ENCODE data around the gene SLC39A7. TPM values are rescaled to one million over a fixed set of nuclear protein-coding genes. Genes with fewer than 3 reads are reported as not detected.

The SLC39A7 gene
- total and polyA plus RNA-seq, 2 of the 13 experiments (the other 11 are each of a cell fraction or from before 2014, with no cell fraction given) = 142 to 229 TPM

DNA sequence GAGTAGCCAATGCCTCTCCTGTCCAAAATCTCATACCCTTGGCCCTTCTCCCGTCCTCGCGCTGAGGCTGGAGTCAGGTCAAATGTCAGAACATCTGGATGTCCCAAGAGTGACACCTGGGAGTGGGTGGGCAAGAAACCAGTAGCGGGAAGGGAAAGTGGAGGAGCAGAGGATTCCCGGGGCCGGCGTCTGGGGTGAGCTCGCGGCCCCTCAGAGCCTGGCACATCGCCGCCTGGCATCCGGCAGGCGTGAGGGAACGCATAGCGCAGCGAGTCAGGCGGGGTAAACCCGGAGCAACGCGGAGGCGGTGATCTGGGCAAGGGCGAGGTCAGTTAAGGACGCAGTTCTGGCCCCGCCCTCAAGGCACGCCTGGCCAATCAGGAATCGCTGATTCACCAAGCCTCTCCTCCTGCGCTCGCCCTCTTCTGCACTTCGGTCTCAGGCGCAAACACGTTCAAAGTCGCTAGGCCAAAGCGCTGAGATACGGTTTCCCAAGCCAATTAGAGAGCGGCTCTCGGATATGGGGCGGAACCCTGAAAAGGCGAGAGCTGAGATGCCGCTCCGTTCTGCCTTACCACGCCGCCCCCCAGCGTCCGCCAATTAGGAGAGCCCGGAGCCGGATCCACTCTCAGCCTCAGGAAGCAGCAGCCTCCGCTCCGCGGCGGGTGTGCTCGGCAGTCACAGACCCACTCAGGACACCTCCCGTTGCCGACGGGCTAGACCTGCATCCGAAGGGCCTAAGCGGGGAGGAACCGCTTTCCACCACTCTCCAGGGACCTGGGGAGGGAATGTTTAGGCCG is 48.5 kb downstream of the SLC39A7 start (continued):
- TF ChIP-seq, protein P1, sequence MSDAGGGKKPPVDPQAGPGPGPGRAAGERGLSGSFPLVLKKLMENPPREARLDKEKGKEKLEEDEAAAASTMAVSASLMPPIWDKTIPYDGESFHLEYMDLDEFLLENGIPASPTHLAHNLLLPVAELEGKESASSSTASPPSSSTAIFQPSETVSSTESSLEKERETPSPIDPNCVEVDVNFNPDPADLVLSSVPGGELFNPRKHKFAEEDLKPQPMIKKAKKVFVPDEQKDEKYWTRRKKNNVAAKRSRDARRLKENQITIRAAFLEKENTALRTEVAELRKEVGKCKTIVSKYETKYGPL (CRISPR knock-in tag; IDR thresholded peaks at IDR 0.05) = no peak
- TF ChIP-seq FOXK1 (CRISPR knock-in tag; IDR thresholded peaks at IDR 0.05; ENCODE audit: borderline replicate concordance, low read depth) = no peak
- TF ChIP-seq TCF12 (IDR thresholded peaks at IDR 0.05) = no peak
- TF ChIP-seq TCF12 (CRISPR knock-in tag; IDR thresholded peaks at IDR 0.05) = peak; percentile 54; the same call in 1 of the 2 replicates
- TF ChIP-seq NFIB (CRISPR knock-in tag; IDR thresholded peaks at IDR 0.05; ENCODE audit: borderline replicate concordance) = no peak
- TF ChIP-seq ZNF883 (CRISPR knock-in tag; IDR thresholded peaks at IDR 0.05; ENCODE audit: not compliant biosample characterization) = peak; percentile 5
- TF ChIP-seq ZNF354B (CRISPR knock-in tag; IDR thresholded peaks at IDR 0.05) = no peak; the same call in 1 of the 2 replicates
- peak; percentile 87 for TF ChIP-seq TARDBP (CRISPR knock-in tag; IDR thresholded peaks at IDR 0.05)
- TF ChIP-seq, protein P2, sequence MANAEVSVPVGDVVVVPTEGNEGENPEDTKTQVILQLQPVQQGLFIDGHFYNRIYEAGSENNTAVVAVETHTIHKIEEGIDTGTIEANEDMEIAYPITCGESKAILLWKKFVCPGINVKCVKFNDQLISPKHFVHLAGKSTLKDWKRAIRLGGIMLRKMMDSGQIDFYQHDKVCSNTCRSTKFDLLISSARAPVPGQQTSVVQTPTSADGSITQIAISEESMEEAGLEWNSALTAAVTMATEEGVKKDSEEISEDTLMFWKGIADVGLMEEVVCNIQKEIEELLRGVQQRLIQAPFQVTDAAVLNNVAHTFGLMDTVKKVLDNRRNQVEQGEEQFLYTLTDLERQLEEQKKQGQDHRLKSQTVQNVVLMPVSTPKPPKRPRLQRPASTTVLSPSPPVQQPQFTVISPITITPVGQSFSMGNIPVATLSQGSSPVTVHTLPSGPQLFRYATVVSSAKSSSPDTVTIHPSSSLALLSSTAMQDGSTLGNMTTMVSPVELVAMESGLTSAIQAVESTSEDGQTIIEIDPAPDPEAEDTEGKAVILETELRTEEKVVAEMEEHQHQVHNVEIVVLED (CRISPR knock-in tag; IDR thresholded peaks at IDR 0.05; ENCODE audit: borderline replicate concordance) = peak; percentile 79
- TF ChIP-seq ZNF451 (CRISPR knock-in tag; IDR thresholded peaks at IDR 0.05) = peak; percentile 71
- no peak for TF ChIP-seq ZNF75D (CRISPR knock-in tag; IDR thresholded peaks at IDR 0.05; ENCODE audit: borderline replicate concordance)
- 0 out of 2 replicates have a peak, but pooled peaks have one; percentile 13 for TF ChIP-seq ZBTB20 (CRISPR knock-in tag; IDR thresholded peaks at IDR 0.05; ENCODE audit: borderline replicate concordance, low read depth)
- peak; percentile 76 for TF ChIP-seq POLR2AphosphoS5 (IDR thresholded peaks at IDR 0.05; ENCODE audit: low read depth, low read length)
- peak; percentile 67 for TF ChIP-seq SRSF4 (IDR thresholded peaks at IDR 0.05; ENCODE audit: low read depth, low read length, poor library complexity, severe bottlenecking)
- TF ChIP-seq NFRKB (IDR thresholded peaks at IDR 0.05) = no peak
- TF ChIP-seq TAF1 (CRISPR knock-in tag; IDR thresholded peaks at IDR 0.05) = peak; percentile 85
- TF ChIP-seq MBNL3 (CRISPR knock-in tag; conservative IDR thresholded peaks at IDR 0.05) = no peak
- TF ChIP-seq ZNF230 (CRISPR knock-in tag; IDR thresholded peaks at IDR 0.05) = peak; percentile 77; the same call in 1 of the 2 replicates
- no peak for TF ChIP-seq ZSCAN30 (CRISPR knock-in tag; IDR thresholded peaks at IDR 0.05)
- TF ChIP-seq ZFY (CRISPR knock-in tag; IDR thresholded peaks at IDR 0.05) = peak; percentile 93
- TF ChIP-seq ZMYM2 (CRISPR knock-in tag; IDR thresholded peaks at IDR 0.05) = 0 out of 2 replicates have a peak, but pooled peaks have one; percentile 20
- TF ChIP-seq REPIN1 (CRISPR knock-in tag; IDR thresholded peaks at IDR 0.05; ENCODE audit: borderline replicate concordance, low read depth) = peak; percentile 93
- no peak; the same call in 1 of the 2 replicates for TF ChIP-seq NR2F2 (IDR thresholded peaks at IDR 0.05; ENCODE audit: borderline replicate concordance, low read depth)
- no peak for TF ChIP-seq ZNF460 (CRISPR knock-in tag; IDR thresholded peaks at IDR 0.05; ENCODE audit: borderline replicate concordance)
- TF ChIP-seq, protein P3, sequence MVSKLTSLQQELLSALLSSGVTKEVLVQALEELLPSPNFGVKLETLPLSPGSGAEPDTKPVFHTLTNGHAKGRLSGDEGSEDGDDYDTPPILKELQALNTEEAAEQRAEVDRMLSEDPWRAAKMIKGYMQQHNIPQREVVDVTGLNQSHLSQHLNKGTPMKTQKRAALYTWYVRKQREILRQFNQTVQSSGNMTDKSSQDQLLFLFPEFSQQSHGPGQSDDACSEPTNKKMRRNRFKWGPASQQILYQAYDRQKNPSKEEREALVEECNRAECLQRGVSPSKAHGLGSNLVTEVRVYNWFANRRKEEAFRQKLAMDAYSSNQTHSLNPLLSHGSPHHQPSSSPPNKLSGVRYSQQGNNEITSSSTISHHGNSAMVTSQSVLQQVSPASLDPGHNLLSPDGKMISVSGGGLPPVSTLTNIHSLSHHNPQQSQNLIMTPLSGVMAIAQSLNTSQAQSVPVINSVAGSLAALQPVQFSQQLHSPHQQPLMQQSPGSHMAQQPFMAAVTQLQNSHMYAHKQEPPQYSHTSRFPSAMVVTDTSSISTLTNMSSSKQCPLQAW (CRISPR knock-in tag; IDR thresholded peaks at IDR 0.05) = peak; percentile 12
- peak; percentile 97 for TF ChIP-seq AGO2 (optimal IDR thresholded peaks at IDR 0.05; ENCODE audit: low read depth, low read length)
- TF ChIP-seq ZNF329 (CRISPR knock-in tag; IDR thresholded peaks at IDR 0.05; ENCODE audit: low read depth) = peak; percentile 69; the same call in 1 of the 2 replicates
- TF ChIP-seq PHF5A (CRISPR knock-in tag; IDR thresholded peaks at IDR 0.05; ENCODE audit: low read depth, unreplicated experiment) = peak; percentile 62
